ENCODE results near the gene TBC1D22A.
"Not testable (repeated sequence)": the region's sequence is repeated elsewhere in the genome, so short reads cannot be mapped to it uniquely, and the experiment has no call there.

TBC1D22A gene

GRCh38 chr22:46774253-46774979 lies 12.0 kb downstream of the TBC1D22A start:
- Histone ChIP-seq H3K27ac (ENCODE audit: low read length) (peak overlapping the region; percentile 24), H3K4me1 (ENCODE audit: control insufficient read depth, insufficient read depth, low read length) (peaks cover 12% of the 10 kb centered on the region), H3K4me3 (ENCODE audit: low read length in 2 of 2) (no peak overlapping the region), H3K9me3 (ENCODE audit: control insufficient read depth in 2 of 2, low read length in 2 of 2) (no peaks in the 10 kb centered on the region), H3K27me3 (ENCODE audit: control insufficient read depth in 1 of 2, insufficient read depth in 2 of 2, low read length in 2 of 2) (no peaks in the 10 kb centered on the region), H3K36me3 (ENCODE audit: control insufficient read depth in 2 of 2, insufficient read depth in 2 of 2, low read length in 2 of 2) (no peaks in the 10 kb centered on the region), H3K9ac (ENCODE audit: low read length in 2 of 2) (no peak overlapping the region)

DNA sequence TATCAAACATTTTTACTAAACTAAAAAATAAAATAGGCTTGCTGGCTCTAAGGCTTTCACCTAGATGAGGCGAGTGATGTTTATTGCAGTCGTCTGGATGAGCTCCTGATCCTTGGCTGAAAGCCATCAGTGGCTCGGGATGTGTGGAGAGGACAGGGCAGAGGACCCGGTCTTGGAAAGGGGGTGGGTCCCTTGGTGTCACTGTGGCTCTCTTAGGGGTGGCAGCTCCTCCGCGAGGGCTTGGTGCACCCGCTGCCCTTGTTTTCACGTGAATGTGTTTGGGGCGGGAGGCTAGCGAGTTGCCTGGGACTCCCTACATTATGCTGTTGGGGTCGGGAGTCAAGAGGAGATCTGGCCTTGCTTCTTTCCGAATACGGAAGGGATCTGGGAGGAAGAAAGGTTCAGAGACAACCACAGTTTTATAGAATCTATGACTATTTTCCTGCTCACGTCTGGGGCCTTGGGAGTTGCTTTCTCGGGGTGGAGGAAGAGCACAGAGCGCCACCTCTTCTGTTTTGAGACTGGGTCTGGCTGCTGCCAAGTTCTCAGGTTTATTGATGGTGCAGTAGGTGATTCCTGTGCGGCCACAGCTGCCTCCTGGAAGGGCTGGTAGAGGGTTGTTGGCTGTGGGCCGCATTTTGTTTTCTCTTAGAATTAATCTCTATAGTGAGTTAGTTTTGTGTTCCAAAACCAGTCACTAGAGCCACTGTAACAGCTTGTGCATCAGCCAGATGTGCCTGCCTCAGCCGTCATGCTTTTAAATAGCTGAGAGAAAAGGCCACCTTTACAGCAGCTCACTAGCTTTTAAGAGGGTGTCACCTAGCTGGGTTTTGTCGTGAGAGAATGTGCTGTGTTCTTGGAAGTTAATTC lies 12.8 kb downstream of the TBC1D22A start:
- peaks cover 10% of the 10 kb centered on the region for H3K4me1 ChIP-seq (ENCODE audit: control insufficient read depth, insufficient read depth, low read length)
- no peaks in the 10 kb centered on the region for H3K9me3 ChIP-seq (ENCODE audit: control insufficient read depth in 2 of 2, low read length in 2 of 2)
- no peaks in the 10 kb centered on the region for H3K27me3 ChIP-seq (ENCODE audit: control insufficient read depth in 1 of 2, insufficient read depth in 2 of 2, low read length in 2 of 2)
- H3K36me3 ChIP-seq (ENCODE audit: control insufficient read depth in 2 of 2, insufficient read depth in 2 of 2, low read length in 2 of 2) = no peaks in the 10 kb centered on the region
- H3K9ac ChIP-seq (ENCODE audit: low read length in 2 of 2) = no peak overlapping the region
- H3K27ac ChIP-seq (ENCODE audit: low read length) = no peak overlapping the region
- no peak overlapping the region for H3K4me3 ChIP-seq (ENCODE audit: low read length in 2 of 2)

DNA sequence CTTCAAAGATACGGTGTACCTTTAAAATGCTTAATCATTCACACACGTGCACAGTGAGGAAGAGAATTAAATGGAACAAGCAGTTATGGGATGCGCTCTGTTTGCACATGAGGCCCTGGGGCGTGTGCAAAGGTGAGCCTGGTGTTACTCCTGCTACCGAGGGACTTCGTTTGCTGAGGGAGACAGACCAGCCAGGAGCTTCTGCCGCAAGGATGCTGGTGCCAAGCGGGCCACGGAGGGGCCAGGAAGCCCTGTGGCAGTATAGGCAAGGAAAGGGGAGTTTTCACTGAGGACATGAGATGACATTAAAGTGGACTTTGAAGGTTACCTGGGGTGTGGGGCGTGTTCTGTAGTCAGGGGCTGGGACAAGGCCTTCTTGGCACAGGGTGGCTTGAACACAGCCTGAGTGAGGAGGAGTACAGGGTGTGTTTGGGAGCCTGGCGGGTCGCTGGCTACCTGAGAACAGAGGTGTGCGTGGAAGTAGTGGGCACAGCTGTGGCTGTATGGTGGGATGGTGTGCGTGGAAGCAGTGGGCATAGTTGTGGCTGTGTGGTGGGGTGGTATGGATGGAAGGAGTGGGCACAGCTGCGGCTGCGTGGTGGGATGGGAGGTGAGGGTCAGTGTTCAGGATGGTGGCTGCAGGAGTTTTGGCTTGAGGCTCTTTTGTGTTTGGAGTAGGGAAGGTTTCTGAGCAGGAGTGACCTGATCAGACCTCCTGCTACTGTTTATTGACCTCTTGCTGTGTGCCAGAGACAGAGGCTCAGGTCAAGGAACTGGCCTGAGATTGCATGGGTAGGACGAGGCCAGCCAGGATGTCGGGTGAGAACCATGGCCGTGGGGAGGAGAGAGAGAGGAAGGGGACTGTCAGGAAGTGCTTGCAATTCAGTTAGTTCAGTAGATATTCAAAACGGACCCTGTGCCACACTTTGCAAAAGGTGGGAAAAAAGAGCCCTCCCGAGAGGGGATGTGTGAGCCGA lies 13.7 kb downstream of the TBC1D22A start:
- Histone ChIP-seq H3K9me3 (ENCODE audit: control insufficient read depth in 2 of 2, low read length in 2 of 2) (no peaks in the 10 kb centered on the region), H3K27me3 (ENCODE audit: control insufficient read depth in 1 of 2, insufficient read depth in 2 of 2, low read length in 2 of 2) (no peaks in the 10 kb centered on the region), H3K9ac (ENCODE audit: low read length in 2 of 2) (no peak overlapping the region), H3K36me3 (ENCODE audit: control insufficient read depth in 2 of 2, insufficient read depth in 2 of 2, low read length in 2 of 2) (no peaks in the 10 kb centered on the region), H3K27ac (ENCODE audit: low read length) (no peak overlapping the region), H3K4me1 (ENCODE audit: control insufficient read depth, insufficient read depth, low read length) (peaks cover 10% of the 10 kb centered on the region), H3K4me3 (ENCODE audit: low read length in 2 of 2) (no peak overlapping the region)

DNA sequence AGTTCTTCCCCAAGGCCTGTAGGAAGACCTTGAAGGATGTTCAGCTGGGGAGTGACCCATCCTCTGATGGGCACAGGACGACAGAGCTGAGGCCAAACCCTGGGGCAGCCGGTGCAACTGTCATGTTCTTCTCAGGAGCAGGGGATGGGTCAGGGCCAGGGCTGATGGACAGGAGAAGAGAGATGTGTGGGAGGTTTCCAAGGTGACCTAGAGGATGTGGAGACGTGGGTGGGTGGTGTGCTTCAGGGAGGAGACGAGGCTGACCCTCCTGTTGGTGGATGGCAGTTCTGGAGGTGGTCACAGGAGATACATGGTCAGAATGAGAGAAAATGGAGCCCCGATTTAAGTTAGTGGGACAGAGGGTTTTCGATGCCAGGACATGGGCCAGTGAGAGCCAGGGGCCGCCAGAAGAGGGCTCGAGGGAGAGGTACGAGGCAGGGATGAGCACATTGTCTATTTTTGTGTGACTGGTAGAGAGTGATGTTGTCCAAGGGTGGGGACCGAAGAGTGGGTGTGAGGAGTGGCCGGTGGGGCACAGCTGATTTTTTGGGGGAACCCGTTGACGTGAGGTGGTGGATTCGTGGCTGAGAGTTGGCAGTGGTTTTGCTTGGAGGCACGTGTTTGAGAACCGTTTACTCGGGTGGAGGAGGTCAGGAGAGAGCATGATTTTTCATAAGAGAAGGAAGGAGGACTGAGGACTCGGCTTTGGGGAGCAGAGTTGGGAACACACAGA lies 14.6 kb downstream of the TBC1D22A start:
- no peaks in the 10 kb centered on the region for H3K27me3 ChIP-seq (ENCODE audit: control insufficient read depth in 1 of 2, insufficient read depth in 2 of 2, low read length in 2 of 2)
- no peaks in the 10 kb centered on the region for H3K9me3 ChIP-seq (ENCODE audit: control insufficient read depth in 2 of 2, low read length in 2 of 2)
- H3K4me1 ChIP-seq (ENCODE audit: control insufficient read depth, insufficient read depth, low read length) = peaks cover 10% of the 10 kb centered on the region
- H3K27ac ChIP-seq (ENCODE audit: low read length) = no peak overlapping the region
- no peak overlapping the region for H3K4me3 ChIP-seq (ENCODE audit: low read length in 2 of 2)
- no peak overlapping the region for H3K9ac ChIP-seq (ENCODE audit: low read length in 2 of 2)
- H3K36me3 ChIP-seq (ENCODE audit: control insufficient read depth in 2 of 2, insufficient read depth in 2 of 2, low read length in 2 of 2) = no peaks in the 10 kb centered on the region

GRCh38 chr22:46777609-46777970 lies 15.1 kb downstream of the TBC1D22A start:
- Histone ChIP-seq H3K9ac (ENCODE audit: low read length in 2 of 2) (no peak overlapping the region), H3K36me3 (ENCODE audit: control insufficient read depth in 2 of 2, insufficient read depth in 2 of 2, low read length in 2 of 2) (no peaks in the 10 kb centered on the region), H3K27ac (ENCODE audit: low read length) (no peak overlapping the region), H3K4me3 (ENCODE audit: low read length in 2 of 2) (no peak overlapping the region), H3K27me3 (ENCODE audit: control insufficient read depth in 1 of 2, insufficient read depth in 2 of 2, low read length in 2 of 2) (no peaks in the 10 kb centered on the region), H3K9me3 (ENCODE audit: control insufficient read depth in 2 of 2, low read length in 2 of 2) (no peaks in the 10 kb centered on the region), H3K4me1 (ENCODE audit: control insufficient read depth, insufficient read depth, low read length) (peaks cover 10% of the 10 kb centered on the region)

- Histone ChIP-seq H3K4me1 (ENCODE audit: control insufficient read depth, insufficient read depth, low read length) (peaks cover 7% of the 10 kb centered on the region), H3K36me3 (ENCODE audit: control insufficient read depth in 2 of 2, insufficient read depth in 2 of 2, low read length in 2 of 2) (no peaks in the 10 kb centered on the region), H3K27ac (ENCODE audit: low read length) (no peak overlapping the region), H3K27me3 (ENCODE audit: control insufficient read depth in 1 of 2, insufficient read depth in 2 of 2, low read length in 2 of 2) (no peaks in the 10 kb centered on the region), H3K9ac (ENCODE audit: low read length in 2 of 2) (no peak overlapping the region), H3K9me3 (ENCODE audit: control insufficient read depth in 2 of 2, low read length in 2 of 2) (no peaks in the 10 kb centered on the region), H3K4me3 (ENCODE audit: low read length in 2 of 2) (no peak overlapping the region)
Observed at GRCh38 chr22:46779023-46779422, 16.6 kb downstream of the TBC1D22A start.

DNA sequence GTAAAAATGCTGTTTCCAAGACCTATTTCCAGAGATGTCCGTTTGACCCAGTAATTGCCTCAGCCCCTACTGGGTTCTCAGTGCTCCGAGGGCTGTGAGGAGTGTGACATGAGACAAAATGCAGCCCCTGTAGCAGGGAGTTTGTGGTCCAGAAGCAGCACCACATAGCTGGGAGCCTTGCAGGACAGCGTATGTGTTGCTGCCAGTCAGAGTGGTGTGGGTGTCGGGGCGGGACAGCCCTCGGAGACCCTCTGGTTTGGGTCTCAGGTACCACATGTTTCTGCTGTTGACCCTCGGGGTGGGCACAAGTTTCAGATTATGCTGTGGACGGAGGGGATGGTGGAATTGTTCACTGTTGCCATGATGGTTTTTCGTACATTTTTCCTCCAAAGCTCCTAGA lies 17.2 kb downstream of the TBC1D22A start:
- Histone ChIP-seq H3K9ac (ENCODE audit: low read length in 2 of 2) (no peak overlapping the region), H3K4me1 (ENCODE audit: control insufficient read depth, insufficient read depth, low read length) (peaks cover 7% of the 10 kb centered on the region), H3K27me3 (ENCODE audit: control insufficient read depth in 1 of 2, insufficient read depth in 2 of 2, low read length in 2 of 2) (no peaks in the 10 kb centered on the region), H3K4me3 (ENCODE audit: low read length in 2 of 2) (no peak overlapping the region), H3K9me3 (ENCODE audit: control insufficient read depth in 2 of 2, low read length in 2 of 2) (no peaks in the 10 kb centered on the region), H3K27ac (ENCODE audit: low read length) (no peak overlapping the region), H3K36me3 (ENCODE audit: control insufficient read depth in 2 of 2, insufficient read depth in 2 of 2, low read length in 2 of 2) (no peaks in the 10 kb centered on the region)

- Histone ChIP-seq H3K27me3 (ENCODE audit: control insufficient read depth in 1 of 2, insufficient read depth in 2 of 2, low read length in 2 of 2) (no peaks in the 10 kb centered on the region), H3K9me3 (ENCODE audit: control insufficient read depth in 2 of 2, low read length in 2 of 2) (no peaks in the 10 kb centered on the region), H3K27ac (ENCODE audit: low read length) (no peak overlapping the region), H3K4me1 (ENCODE audit: control insufficient read depth, insufficient read depth, low read length) (peaks cover 3% of the 10 kb centered on the region), H3K4me3 (ENCODE audit: low read length in 2 of 2) (no peak overlapping the region), H3K9ac (ENCODE audit: low read length in 2 of 2) (no peak overlapping the region), H3K36me3 (ENCODE audit: control insufficient read depth in 2 of 2, insufficient read depth in 2 of 2, low read length in 2 of 2) (peaks cover 0 to 3% of the 10 kb centered on the region in 2 donors)
Observed at GRCh38 chr22:46780453-46780852, 18.0 kb downstream of the TBC1D22A start.

- Histone ChIP-seq H3K27ac (ENCODE audit: low read length) (no peak overlapping the region), H3K36me3 (ENCODE audit: control insufficient read depth in 2 of 2, insufficient read depth in 2 of 2, low read length in 2 of 2) (peaks cover 0 to 3% of the 10 kb centered on the region in 2 donors), H3K9ac (ENCODE audit: low read length in 2 of 2) (no peak overlapping the region), H3K27me3 (ENCODE audit: control insufficient read depth in 1 of 2, insufficient read depth in 2 of 2, low read length in 2 of 2) (no peaks in the 10 kb centered on the region), H3K4me3 (ENCODE audit: low read length in 2 of 2) (no peak overlapping the region), H3K9me3 (ENCODE audit: control insufficient read depth in 2 of 2, low read length in 2 of 2) (no peaks in the 10 kb centered on the region), H3K4me1 (ENCODE audit: control insufficient read depth, insufficient read depth, low read length) (no peaks in the 10 kb centered on the region)
Observed at GRCh38 chr22:46781291-46781690, 18.8 kb downstream of the TBC1D22A start.

DNA sequence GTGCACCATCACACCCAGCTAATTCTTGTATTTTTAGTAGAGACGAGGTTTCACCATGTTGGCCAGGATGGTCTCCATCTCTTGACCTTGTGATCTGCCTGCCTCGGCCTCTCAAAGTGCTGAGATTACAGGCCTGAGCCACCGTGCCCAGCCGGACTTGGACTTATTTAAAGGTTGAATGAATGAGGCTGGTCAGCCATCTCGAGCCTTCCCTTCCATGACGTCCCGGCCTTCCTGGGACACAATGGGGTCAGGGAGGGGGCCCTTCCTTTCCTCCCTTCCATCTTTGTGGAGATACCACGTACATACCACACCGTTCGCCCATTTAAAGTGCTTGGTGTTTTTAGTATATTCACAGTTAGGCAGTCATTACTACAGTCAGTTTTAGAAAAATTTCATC lies 19.8 kb downstream of the TBC1D22A start:
- not testable (repeated sequence) for H3K9me3 ChIP-seq (ENCODE audit: control insufficient read depth in 2 of 2, low read length in 2 of 2); H3K4me1 ChIP-seq (ENCODE audit: control insufficient read depth, insufficient read depth, low read length); H3K9ac ChIP-seq (ENCODE audit: low read length in 2 of 2); H3K27me3 ChIP-seq (ENCODE audit: control insufficient read depth in 1 of 2, insufficient read depth in 2 of 2, low read length in 2 of 2); H3K27ac ChIP-seq (ENCODE audit: low read length); H3K36me3 ChIP-seq (ENCODE audit: control insufficient read depth in 2 of 2, insufficient read depth in 2 of 2, low read length in 2 of 2); H3K4me3 ChIP-seq (ENCODE audit: low read length in 2 of 2)
